SK-N-SH (cell line): ENCODE data around the gene TMEM182. TPM values are rescaled to one million over a fixed set of nuclear protein-coding genes. Genes with fewer than 3 reads are reported as not detected.

Experiments used
- CTCF ChIA-PET: fragments of 300-600, 350-600 bp; formaldehyde crosslinking; extraction: SDS; loops from one replicate; lab custom pipeline; 2021; lab: Yijun Ruan, JAX
- POLR2A ChIA-PET: fragments of 350-600 bp; sonication (Branson Sonifier 250); formaldehyde crosslinking; extraction: SDS; loops from one replicate; lab custom pipeline; 2020; ENCODE audit warnings: antibody characterized with exemption, inconsistent platforms; lab: Yijun Ruan, JAX
- DNase-seq: peaks from one replicate; pipeline ENCODE4 v3.0.0; 2012
- H2AFZ ChIP-seq: fragments of 200-600 bp; sonication (generic); 2 replicates; pipeline ENCODE4 v1.8.1; 2016; ENCODE audit warnings: antibody characterized with exemption, mild to moderate bottlenecking, low read depth
- H3F3A ChIP-seq: fragments of 200-600 bp; sonication (generic); replicated peaks from 2 replicates; pipeline ENCODE3; 2016; ENCODE audit warnings: antibody characterized with exemption, mild to moderate bottlenecking; ENCODE audit not compliant: insufficient read depth
- H3K27ac ChIP-seq, 2 experiments: fragments of 200-500 bp in 1 of 2; fragments of 200-600 bp in 1 of 2; sonication (Bioruptor generic) in 1 of 2; sonication (generic), shearing (Covaris generic) in 1 of 2; 2 replicates each; pipeline versions ENCODE4 v1.5.1 to v1.6.1; 2014 to 2016; ENCODE audit warnings: low read depth in 2 of 2, inconsistent platforms in 1 of 2, low read length in 1 of 2, mild to moderate bottlenecking in 1 of 2, mixed read lengths in 1 of 2
- H3K27me3 ChIP-seq: fragments of 200-600 bp; sonication (generic), shearing (Covaris generic); 2 replicates; pipeline ENCODE4 v1.6.1; 2016; ENCODE audit warnings: mixed run types; ENCODE audit not compliant: insufficient read depth
- H3K36me3 ChIP-seq, 2 experiments: fragments of 200-500 bp in 1 of 2; fragments of 200-600 bp in 1 of 2; sonication (Bioruptor generic) in 1 of 2; sonication (generic) in 1 of 2; replicated peaks in 1 of 2; 2 replicates each; pipeline versions ENCODE3 to v1.5.1; 2014 to 2016; ENCODE audit warnings: low read length in 1 of 2, mild to moderate bottlenecking in 1 of 2; ENCODE audit not compliant: insufficient read depth in 2 of 2, control insufficient read depth in 1 of 2
- H3K4me1 ChIP-seq, 2 experiments: fragments of 200-500 bp in 1 of 2; fragments of 200-600 bp in 1 of 2; sonication (Bioruptor generic) in 1 of 2; sonication (generic), shearing (Covaris generic) in 1 of 2; 2 replicates each; pipeline versions ENCODE4 v1.5.1 to v1.6.1; 2014 to 2016; ENCODE audit warnings: low read depth in 1 of 2, low read length in 1 of 2, mixed run types in 1 of 2; ENCODE audit not compliant: insufficient read depth in 2 of 2, control insufficient read depth in 1 of 2
- H3K4me2 ChIP-seq: fragments of 200-600 bp; sonication (generic), shearing (Covaris generic); 2 replicates; pipeline ENCODE4 v1.6.1; 2017; ENCODE audit warnings: mixed run types
- H3K4me3 ChIP-seq, 2 experiments: fragments of 200-500 bp in 1 of 2; fragments of 200-600 bp in 1 of 2; sonication (Bioruptor generic) in 1 of 2; sonication (generic), shearing (Covaris generic) in 1 of 2; 2 replicates each; pipeline versions ENCODE4 v1.5.1 to v1.8.1; 2014 to 2016; ENCODE audit warnings: low read depth in 2 of 2, inconsistent platforms in 1 of 2, low read length in 1 of 2, mild to moderate bottlenecking in 1 of 2, mixed read lengths in 1 of 2, moderate library complexity in 1 of 2
- H3K79me2 ChIP-seq: fragments of 200-600 bp; sonication (generic); 2 replicates; pipeline ENCODE4 v1.8.1; 2017; ENCODE audit warnings: mild to moderate bottlenecking; ENCODE audit not compliant: insufficient read depth
- H3K9ac ChIP-seq: fragments of 200-600 bp; sonication (generic); 2 replicates; pipeline ENCODE4 v1.6.1; 2017; ENCODE audit warnings: mixed run types
- H3K9me2 ChIP-seq: fragments of 200-600 bp; sonication (generic); 2 replicates; pipeline ENCODE4 v1.6.1; 2017; ENCODE audit warnings: mixed run types
- H3K9me3 ChIP-seq: fragments of 200-600 bp; sonication (generic); 2 replicates; pipeline ENCODE4 v1.6.1; 2017; ENCODE audit warnings: mixed run types, mild to moderate bottlenecking, moderate library complexity
- H4K20me1 ChIP-seq: fragments of 200-600 bp; sonication (generic); 2 replicates; pipeline ENCODE4 v1.6.1; 2017; ENCODE audit warnings: mild to moderate bottlenecking, mixed run types; ENCODE audit not compliant: insufficient read depth
- CHD2 ChIP-seq: fragments of 150-350 bp; IDR thresholded peaks from 2 replicates; pipeline ENCODE4 v1.6.1; 2018; ENCODE audit warnings: low read length; ENCODE audit not compliant: partially characterized antibody
- CTCF ChIP-seq: fragments of 200-600 bp; sonication (generic); IDR thresholded peaks from 2 replicates; pipeline ENCODE4 v1.6.1; 2017; ENCODE audit warnings: antibody characterized with exemption, mild to moderate bottlenecking, moderate library complexity
- ELF1 ChIP-seq: IDR thresholded peaks from 2 replicates; pipeline ENCODE4 v1.4.0; 2012
- FOSL2 ChIP-seq: IDR thresholded peaks from 2 replicates; pipeline ENCODE4 v1.4.0; 2012; ENCODE audit warnings: low read depth, mild to moderate bottlenecking, moderate library complexity, borderline replicate concordance
- FOXJ3 ChIP-seq: sonication (generic); formaldehyde crosslinking; IDR thresholded peaks from 2 replicates; pipeline ENCODE4 v1.5.1; 2020; ENCODE audit warnings: mild to moderate bottlenecking, missing genetic modification reagents
- FOXM1 ChIP-seq: IDR thresholded peaks from 2 replicates; pipeline ENCODE4 v1.4.0; 2012; ENCODE audit warnings: low read depth, mild to moderate bottlenecking
- IRF3 ChIP-seq: fragments of 150-350 bp; IDR thresholded peaks from 2 replicates; pipeline ENCODE4 v1.6.1; 2016; ENCODE audit warnings: mild to moderate bottlenecking, low read depth, low read length
- MEF2A ChIP-seq: IDR thresholded peaks from 2 replicates; pipeline ENCODE4 v1.4.0; 2012; ENCODE audit warnings: low read depth, borderline replicate concordance
- NFIC ChIP-seq: IDR thresholded peaks from 2 replicates; pipeline ENCODE4 v1.4.0; 2012; ENCODE audit warnings: borderline replicate concordance
- NRF1 ChIP-seq: IDR thresholded peaks from 2 replicates; pipeline ENCODE4 v1.6.1; 2012; ENCODE audit warnings: low read depth, mild to moderate bottlenecking, low read length
- RCOR1 ChIP-seq: fragments of 150-350 bp; IDR thresholded peaks from 2 replicates; pipeline ENCODE4 v1.6.1; 2017; ENCODE audit warnings: antibody characterized with exemption, low read length
- RFX5 ChIP-seq: IDR thresholded peaks from 2 replicates; pipeline ENCODE4 v1.6.1; 2012; ENCODE audit warnings: mild to moderate bottlenecking, improper control_type of control experiment, low read length
- RXRA ChIP-seq: IDR thresholded peaks from 2 replicates; pipeline ENCODE4 v1.4.0; 2012; ENCODE audit warnings: low read depth, mild to moderate bottlenecking, borderline replicate concordance
- SMC3 ChIP-seq: IDR thresholded peaks from 2 replicates; pipeline ENCODE4 v1.6.1; 2012; ENCODE audit warnings: low read depth, low read length, improper control_type of control experiment
- TAF1 ChIP-seq: IDR thresholded peaks from 2 replicates; pipeline ENCODE4 v1.6.1; 2012; ENCODE audit warnings: low read depth, mild to moderate bottlenecking, low read length, moderate library complexity, borderline replicate concordance
- USF2 ChIP-seq: fragments of 150-350 bp; IDR thresholded peaks from 2 replicates; pipeline ENCODE4 v1.6.1; 2017; ENCODE audit warnings: antibody characterized with exemption, low read length, low read depth, borderline replicate concordance
- WGBS: methylation state at CpG from one replicate; pipeline ENCODE4 v1.1.6; 2017; ENCODE audit warnings: low lambda C conversion rate; 5-methylcytosine and 5-hydroxymethylcytosine counted together
- polyA plus RNA-seq, 3 experiments: library from polyadenylated mRNA; depleted of rRNA; stranded (reverse); fragments of >200 nt; gene quantifications; 2 replicates each; pipeline ENCODE4 v1.2.3, GENCODE V29; 2012
- TF ChIP-seq, protein P1 (sequence below): IDR thresholded peaks from 2 replicates; pipeline ENCODE4; 2012

The TMEM182 gene
- polyA plus RNA-seq, 1 of the 3 experiments (the other 2 are of a cell fraction): 1.7 TPM

GRCh38 chr2:102797486-102797885 is 35.7 kb downstream of the TMEM182 start (continued):
- TF ChIP-seq USF2 (no peak), FOXM1 (no peak), NRF1 (no peak), ELF1 (no peak), CHD2 (no peak)
- TF ChIP-seq, all 33 proteins: peak for 0

DNA sequence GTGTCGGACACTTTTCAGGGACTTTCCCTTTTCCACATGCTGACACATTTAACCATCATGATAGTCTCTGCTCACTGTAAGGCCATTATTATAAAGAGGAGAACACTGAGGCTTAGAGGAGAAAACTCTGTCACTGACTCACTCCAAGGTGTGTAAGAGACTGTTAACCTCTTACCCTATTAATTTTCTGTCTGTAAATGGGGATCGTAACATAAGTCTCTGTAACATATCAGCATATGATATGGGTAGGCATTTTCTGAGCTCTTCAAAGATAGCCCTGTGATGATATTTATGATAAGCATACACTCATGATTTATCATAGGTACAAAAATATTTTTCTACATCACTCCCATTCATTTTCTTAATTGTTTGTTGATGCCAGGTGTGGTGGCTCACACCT is 36.4 kb downstream of the TMEM182 start:
- Histone ChIP-seq H3K9ac (no peak overlapping the region), H3K36me3 (no peaks in the 10 kb centered on the region), H3K4me2 (no peak overlapping the region), H3K27me3 (no peaks in the 10 kb centered on the region), H4K20me1 (no peaks in the 10 kb centered on the region), H2AFZ (no peak overlapping the region), H3K9me3 (no peaks in the 10 kb centered on the region; the same call in 1 of the 2 replicates), H3K9me2 (no peaks in the 10 kb centered on the region), H3F3A (no peaks in the 10 kb centered on the region), H3K4me1 (no peaks in the 10 kb centered on the region), H3K27ac (no peak overlapping the region), H3K4me3 (no peak overlapping the region), H3K79me2 (no peaks in the 10 kb centered on the region)
- WGBS: 80% methylated on average over 2 of the region's 2 CpGs
- CTCF ChIA-PET: interaction anchor here (2.3 kb wide), 1 partner anchor 8 kb away, joined by 16 read pairs; no protein-coding TSS in a partner anchor
- TF ChIP-seq MEF2A: no peak
- no peak for TF ChIP-seq IRF3
- TF ChIP-seq TAF1: no peak
- TF ChIP-seq FOXM1: no peak
- no peak for TF ChIP-seq RFX5
- TF ChIP-seq NRF1: no peak
- no peak for TF ChIP-seq CTCF
- no peak for TF ChIP-seq FOXJ3
- no peak for TF ChIP-seq RXRA
- no peak for TF ChIP-seq NFIC
- TF ChIP-seq, protein P1, sequence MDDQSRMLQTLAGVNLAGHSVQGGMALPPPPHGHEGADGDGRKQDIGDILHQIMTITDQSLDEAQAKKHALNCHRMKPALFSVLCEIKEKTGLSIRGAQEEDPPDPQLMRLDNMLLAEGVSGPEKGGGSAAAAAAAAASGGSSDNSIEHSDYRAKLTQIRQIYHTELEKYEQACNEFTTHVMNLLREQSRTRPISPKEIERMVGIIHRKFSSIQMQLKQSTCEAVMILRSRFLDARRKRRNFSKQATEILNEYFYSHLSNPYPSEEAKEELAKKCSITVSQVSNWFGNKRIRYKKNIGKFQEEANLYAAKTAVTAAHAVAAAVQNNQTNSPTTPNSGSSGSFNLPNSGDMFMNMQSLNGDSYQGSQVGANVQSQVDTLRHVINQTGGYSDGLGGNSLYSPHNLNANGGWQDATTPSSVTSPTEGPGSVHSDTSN: no peak
- no peak for TF ChIP-seq SMC3
- no peak for TF ChIP-seq RCOR1
- TF ChIP-seq USF2: no peak
- no peak for TF ChIP-seq FOSL2
- POLR2A ChIA-PET: no interaction called here
- no peak for DNase-seq
